ENCODE results near the gene MTUS2.

The MTUS2 gene

DNA sequence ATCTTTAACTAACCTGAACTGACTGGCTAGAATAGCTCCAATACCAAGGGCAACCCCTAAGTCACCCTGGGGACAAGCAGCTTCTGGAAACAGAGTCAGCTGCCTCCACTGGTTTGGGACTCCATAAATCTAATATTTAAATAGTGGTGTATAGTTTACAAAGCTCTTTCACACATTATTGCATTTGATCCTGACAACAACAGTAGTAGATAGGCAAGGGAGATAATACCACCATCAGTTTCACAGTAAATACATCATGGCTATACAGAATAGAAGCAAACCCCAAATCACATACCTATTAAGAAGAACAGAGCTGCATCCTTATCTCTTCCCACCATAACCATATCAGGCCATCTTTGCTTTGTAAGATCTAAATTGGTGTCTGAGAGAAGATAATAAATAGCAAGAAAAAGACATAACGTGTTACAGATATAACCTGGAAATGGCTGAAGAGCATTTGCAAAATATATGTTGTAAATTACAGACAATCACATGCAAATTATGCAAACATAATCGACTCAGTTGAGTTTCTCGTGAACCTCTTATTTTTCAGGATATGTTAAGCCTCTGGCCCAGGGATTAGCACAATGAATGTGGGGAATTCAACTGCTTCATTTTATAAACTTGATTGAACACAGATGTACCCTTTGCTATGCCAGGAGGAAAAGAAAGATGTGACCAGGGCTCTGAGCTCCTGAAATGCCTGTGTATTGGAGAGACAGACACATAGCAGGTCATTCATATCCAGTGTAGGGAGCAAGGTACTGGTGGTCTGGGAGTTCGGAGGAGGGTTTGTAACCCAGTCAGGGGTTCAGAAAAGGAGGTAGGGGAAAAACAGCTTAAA is 632.9 kb downstream of the MTUS2 start:
- DNase-seq (ENCODE audit: low read depth) = peak; percentile 44

DNA sequence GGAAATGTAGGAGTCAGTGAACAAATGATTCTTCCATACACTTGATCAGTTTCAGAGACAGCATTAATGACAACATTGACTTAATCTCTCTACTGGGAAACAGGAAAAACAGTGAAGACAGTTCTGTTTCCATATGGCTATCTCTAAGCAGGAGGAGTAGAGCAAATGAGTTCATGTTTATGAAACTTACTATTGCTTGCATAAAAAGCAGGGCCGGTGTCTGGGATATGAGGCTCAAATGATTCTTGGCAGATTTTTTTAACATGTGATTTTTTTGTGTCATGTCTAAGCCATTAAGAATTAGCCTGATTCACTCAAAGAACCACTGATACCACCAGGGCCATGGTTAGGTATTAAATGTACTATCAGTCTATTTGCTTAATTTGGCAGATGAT is 633.5 kb downstream of the MTUS2 start:
- peak; percentile 71 for DNase-seq (ENCODE audit: low read depth)

DNA sequence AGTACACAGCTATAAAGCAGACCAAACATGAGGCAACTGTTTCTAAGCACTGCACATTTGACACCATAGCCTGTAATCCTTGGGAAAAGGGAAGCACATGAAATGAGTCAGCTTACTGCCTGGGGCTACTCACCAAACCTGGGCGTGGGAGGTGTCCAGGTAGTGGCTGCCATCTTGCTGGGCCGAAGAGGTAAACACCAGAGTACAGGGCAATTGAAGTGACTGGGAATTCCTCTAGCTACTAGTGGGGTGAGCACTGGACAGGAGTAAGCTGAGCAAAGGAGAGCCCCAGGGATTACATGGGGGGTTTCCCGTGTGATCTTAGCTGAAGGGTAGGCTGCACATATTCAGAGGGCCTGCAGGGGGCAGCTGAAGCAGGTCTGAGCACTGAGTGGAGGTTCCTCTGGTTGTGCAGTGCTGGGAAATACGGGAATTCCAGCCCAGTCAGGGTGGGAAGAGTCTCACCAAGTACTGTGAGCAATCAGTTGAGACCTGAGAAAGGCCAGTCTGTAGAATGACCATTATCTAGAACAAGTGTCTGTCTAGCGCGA is 634.9 kb downstream of the MTUS2 start:
- peak; percentile 78 for DNase-seq (ENCODE audit: low read depth)

DNA sequence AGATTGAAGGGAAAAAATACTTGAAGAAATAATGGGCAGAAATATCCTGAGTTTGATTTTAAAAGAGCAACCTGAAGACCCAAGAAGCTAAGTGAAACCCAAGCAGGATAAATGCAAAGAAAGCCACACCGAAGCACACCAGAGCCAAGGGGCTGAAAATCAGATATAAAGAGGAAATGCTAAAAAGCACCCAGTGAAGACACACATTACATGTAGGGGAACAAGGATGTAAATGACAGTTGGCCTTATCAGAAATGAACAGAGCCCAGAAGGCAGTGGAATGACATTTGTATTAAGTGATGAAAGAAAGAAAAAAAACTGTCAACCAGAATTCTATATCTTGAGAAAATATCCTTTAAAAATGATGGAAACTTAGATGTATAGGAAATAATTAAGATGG is 636.3 kb downstream of the MTUS2 start:
- no peak for DNase-seq (ENCODE audit: low read depth)

DNA sequence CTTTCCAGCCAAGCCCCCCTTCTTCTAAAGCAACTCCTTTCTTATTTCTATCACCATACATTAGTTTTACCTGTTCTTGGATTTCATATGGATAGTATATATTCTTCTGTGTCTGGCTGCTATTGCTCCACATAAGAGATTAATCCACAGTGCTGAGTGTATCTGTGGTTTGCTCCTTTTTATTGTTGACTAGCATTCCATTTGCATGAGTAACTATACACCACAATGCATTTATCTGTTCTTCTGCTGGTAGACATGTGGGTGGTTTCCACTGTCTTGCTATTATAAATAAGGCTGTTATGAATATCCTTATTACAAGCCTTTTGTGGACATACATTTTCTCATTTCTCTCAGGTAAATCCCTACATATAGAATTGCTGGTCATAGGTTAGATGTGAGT is 637.2 kb downstream of the MTUS2 start:
- peak; percentile 98 for DNase-seq (ENCODE audit: low read depth)

DNA sequence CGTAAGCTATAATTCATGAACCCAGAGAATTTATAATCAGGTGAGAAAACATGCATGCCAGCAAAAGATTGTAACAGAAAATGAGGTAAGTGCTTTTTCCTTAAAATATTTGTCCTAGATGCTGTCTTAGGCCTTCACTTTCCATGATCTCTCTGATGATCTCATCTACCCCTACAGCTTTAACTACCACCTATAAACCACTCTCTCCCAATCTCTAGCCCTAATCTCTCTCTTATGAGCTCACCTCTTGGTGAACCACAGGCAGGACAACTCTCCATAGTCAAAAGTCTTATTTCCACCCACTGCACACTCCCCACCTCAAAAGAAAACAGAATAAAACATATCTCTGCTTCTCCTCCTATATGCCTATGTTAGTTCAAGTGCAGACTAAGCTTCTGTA is 638.3 kb downstream of the MTUS2 start:
- DNase-seq (ENCODE audit: low read depth) = peak; percentile 52

DNA sequence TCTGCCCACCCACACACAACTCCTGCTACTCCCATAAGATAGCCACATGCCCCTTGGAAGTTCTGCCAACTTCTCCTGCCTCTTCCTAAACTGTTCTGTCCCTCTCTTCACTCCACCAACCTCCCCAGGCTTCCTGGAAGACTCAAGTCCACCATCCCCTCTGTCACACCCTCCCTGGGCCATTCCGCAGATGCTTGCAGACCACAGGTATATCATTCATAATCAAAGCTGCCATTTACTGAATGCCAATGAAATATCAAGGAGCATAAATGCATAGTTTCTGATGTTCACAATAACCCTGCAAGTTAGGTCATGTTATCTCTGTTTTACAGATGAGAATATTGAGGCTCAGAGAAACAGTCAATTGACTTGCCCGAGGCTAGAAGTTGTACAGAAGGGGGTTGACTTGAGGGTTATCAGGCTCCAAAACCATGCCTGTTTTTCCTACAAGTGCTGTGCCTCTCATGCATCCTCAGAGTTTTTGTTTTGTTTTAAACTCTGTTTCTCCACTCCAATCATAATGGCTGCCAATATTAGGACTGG is 639.7 kb downstream of the MTUS2 start:
- no peak for DNase-seq (ENCODE audit: low read depth)

DNA sequence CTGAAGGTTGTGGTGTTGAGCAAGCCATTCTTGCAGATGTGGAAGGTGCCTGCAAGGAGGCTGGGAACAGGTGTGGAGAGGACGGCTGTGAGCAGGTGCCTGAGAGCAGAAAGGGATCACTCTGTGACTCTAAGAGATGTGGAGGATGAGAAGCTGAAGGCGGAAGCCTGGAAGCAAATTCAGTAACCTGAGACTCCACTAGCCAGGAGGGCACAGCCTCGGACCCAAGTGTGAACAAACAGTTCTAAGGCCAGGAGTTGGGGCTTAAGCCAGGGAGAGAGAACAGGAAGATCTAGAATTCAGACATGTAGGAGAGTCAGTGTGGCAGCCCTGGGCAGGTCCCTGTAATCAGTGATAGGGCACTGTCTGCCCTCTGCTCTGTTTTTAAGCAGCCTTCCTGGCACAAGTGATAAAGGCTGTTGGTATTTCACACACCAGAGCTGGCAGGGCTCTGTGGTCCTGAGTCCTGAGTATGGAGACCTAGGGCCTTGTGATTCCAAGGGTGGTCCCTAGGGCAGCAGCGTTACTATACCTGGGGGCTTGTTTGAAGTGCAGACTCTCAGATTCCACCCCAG is 644.1 kb downstream of the MTUS2 start:
- DNase-seq (ENCODE audit: low read depth) = no peak

DNA sequence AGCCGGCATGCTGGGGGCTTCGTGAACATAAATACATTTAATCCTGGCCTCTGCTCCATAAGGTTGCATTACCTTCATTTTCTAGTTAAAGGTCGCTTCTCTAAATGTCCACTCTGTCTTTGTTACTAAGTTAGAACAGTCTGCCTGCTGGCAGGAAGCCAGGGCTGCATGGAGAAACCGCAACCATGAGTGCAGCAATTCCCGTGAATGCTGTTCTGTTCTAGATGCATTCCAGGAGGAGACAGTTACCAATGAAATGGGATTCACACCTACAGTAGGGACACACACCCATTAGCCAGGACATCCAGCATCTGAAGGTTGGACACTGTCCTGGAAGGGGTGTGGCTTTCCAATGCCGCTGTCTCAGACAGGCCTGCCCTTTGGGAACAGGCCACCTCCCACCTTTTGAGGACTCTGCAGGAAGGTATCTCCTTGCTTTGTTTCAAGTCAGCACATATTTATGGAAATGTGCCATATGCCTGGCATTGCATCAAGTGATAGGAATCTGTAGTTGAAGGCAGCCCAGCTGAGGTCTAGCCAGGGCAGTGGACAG is 645.7 kb downstream of the MTUS2 start:
- peak; percentile 54 for DNase-seq (ENCODE audit: low read depth)

DNA sequence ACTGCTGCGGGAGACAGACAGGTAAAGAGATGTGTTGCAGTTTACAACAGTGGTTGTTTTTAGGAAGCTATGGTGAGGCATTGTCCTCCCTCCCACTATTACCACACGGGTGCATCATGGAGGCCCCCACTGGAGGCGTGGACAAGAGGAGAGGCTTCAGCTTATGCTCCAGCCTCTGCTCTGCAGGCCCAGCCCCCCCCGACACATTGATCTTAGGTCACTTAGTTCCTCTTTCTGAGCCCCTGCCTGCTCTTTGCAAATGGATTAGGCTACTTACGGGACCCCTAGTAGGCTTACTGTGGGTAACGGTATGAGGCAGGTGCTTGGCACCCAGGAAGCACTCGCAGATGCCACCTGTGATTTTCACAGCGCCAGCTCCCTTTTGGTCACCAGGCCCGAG is 651.4 kb downstream of the MTUS2 start:
- DNase-seq (ENCODE audit: low read depth) = no peak

DNA sequence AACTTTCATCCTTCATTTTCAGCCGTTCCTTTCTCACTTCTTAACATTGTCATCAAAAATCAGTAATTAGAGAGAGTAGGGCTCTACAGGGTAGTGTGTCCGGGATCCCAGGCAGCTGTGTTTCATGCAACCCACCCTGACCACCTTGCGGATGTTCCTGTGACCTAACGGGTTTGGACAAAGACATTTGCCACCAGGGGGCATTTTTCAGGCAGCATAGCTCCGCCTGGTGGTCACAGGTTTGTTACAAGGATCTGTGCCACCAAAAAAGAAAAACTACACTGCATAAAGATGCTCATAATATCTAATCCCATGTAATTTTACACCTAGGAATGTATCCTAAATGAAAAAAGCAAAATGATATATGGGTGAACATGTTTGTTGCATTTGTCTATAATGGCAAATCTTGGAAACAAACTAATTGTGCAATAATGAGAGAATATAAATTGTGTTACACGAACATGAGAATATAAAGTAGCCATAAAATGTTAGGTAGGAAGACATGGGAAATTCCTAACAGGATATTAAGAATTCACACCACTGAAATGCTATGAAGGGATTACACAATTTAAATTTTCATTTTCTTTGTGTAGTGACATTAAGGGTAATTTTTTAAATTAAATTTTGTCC is 652.3 kb downstream of the MTUS2 start:
- peak; percentile 61 for DNase-seq (ENCODE audit: low read depth)

DNA sequence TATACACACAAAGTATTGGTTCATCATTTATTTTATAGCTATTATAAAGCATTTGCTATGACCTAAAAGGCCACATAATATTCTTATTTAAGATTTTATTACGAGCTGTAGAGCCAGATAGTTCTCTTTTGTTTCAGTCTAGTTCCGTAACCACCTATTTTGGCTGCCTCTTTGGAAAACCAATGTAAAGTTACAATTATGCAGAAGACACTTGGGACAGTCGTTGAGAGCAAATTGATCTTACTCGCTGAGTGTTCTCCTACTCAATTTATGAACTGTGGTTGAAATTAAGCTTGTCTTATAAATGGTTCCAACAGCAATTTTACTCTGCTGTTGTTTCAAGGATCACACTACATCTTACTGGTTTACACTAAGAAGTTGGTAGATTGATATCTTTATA is 653.0 kb downstream of the MTUS2 start:
- no peak for DNase-seq (ENCODE audit: low read depth)

DNA sequence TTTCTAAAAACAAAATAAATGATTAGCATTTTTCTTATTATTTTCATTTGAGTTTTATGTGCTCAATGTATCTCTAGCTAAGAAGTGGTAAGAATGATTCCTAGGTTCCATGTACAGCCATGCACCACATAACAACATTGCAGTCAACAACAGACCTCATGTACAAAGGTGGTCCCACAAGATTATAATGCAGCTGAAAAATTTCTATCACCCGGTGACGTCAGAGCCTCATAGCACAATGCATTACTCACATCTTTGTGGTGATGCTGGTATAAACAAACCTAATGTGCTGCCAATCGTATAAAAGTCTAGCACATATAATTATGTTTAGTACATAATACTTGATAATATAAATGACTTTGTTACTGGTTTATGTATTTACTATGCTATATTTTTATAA is 654.9 kb downstream of the MTUS2 start:
- peak; percentile 97 for DNase-seq (ENCODE audit: low read depth)

DNA sequence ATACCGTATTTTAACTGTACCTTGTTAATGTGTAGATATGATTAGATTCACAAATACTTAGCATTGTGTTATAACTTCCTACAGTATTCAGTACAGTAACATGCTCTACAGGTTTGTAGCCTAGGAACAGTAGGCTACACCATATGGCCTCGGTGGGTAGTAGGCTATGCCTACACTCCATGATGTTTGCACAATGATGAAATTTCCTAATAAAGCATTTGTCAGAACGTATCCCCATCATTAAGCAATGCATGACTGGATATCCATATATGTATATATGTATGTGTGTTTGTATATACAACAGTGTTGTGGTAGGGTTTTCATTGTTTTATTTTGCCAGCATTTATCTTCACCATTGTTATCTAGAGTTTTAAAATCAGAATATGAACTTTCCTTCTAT is 655.9 kb downstream of the MTUS2 start:
- DNase-seq (ENCODE audit: low read depth) = peak; percentile 27

DNA sequence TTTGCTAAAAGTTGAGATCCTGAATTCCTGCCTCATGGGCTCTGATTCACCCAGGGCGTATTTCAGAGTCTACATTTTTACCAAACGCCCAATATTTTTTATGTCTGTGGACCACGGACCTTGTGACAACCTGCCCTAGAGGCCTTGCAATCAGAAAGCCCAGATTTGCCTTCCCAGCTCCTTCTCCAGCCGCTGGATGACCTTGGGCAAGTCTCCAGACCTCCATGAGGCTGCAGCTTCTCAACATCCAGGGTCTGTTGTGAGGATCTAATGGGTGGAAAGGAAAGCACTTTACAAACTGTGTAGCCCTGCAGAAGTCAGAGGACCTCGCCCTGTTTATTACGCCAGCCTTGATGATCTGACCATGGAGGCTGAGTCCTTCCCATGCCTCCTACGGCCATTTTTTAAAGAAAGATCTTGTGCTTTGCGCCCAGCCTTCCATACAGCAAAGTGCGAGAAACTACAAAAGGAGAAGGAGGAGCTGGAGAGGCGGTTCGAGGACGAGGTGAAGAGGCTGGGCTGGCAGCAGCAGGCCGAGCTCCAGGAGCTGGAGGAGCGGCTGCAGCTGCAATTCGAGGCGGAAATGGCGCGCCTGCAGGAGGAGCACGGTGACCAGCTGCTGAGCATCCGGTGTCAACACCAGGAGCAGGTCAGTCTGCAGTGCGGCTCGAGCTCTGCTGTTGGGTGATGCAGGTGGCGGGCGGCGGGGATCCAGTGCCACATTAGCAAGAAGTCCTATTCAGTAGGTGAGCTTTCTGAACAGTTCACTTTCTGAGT is 659.8 kb downstream of the MTUS2 start:
- no peak for DNase-seq (ENCODE audit: low read depth)

DNA sequence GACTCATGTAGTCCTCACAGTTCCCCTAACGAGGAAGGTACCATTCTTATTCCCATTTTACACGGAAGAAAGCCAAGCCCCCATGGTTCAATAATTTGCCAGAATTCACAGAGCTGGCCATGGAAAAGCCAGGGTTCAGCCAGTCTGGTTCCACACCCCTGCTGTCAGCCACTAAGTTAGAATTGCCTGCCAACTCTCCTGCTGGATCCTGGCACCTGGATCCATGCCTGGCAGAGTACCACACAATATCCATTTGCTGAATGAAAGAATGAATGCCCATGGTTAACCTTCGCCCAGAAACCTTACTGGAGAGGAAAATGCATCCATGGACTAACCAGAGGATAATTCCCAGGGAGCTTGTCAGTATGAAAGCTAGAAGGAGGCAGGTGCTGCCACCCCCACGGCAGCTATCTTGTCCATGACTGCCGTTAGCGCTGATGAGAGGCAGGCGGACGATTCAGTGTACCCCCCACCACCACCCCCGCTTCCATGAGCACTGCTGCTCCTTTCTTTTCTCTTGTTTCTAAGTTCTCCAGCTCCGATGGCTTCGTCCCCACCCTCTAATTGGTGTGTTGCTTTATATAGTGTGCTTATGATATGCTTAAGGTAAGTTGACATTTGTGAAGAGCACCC is 660.9 kb downstream of the MTUS2 start:
- no peak for DNase-seq (ENCODE audit: low read depth)

DNA sequence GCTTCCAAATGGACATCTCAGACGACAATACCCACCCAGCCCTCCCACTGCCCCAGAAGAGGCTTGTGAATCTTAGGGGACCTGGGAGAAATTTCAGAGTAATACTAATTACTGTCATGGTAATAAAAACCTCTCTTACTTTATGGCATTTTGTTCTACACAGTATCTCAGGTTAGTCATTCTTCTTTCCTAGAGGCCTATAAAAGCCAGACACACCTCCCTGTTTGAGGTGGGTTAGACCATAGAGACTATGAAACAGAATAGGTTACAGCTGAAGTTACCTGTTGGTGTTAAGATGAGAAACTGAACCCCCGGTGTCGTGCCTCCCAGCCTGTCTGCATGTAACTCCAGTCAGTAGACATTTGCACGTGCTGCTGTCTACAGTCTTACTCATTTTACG is 661.5 kb downstream of the MTUS2 start:
- DNase-seq (ENCODE audit: low read depth) = no peak

DNA sequence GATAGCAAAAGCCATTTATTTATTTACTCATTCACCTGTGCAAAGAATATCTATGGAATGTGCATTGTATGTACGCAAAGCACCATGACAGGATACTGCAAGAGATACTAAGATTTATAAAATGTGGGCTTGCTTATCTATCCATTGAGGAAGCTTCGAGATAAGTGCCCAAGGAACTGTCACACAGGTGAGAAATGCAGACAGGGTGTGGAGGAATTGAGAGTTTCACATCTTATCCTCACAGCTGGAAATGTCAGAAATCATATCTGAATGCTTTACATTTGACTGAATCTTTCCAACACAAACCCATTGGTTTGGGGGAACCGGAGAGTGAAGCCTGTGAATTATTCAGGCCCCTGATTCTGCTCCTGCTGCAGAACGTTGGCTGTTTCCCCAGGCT is 662.4 kb downstream of the MTUS2 start:
- no peak for DNase-seq (ENCODE audit: low read depth)

DNA sequence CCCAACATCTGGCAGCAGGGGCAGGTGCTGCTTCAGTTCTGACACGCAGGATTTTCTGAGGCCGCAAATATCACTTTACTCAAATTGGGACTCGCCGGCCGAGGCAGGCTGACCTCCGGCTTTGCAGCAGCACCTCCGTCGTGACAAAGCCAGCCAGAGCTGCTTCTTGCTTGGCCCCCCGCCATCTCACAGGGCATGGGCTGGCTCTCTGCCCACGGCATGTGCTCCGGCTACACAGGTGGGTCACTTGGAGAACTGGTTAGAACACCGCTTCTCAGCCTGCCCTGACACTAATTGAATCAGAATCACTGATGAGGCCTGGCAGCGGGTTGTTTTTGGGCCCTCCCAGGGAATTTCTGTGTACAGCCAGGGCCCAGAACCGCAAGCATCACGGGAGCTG is 663.1 kb downstream of the MTUS2 start:
- DNase-seq (ENCODE audit: low read depth) = no peak

DNA sequence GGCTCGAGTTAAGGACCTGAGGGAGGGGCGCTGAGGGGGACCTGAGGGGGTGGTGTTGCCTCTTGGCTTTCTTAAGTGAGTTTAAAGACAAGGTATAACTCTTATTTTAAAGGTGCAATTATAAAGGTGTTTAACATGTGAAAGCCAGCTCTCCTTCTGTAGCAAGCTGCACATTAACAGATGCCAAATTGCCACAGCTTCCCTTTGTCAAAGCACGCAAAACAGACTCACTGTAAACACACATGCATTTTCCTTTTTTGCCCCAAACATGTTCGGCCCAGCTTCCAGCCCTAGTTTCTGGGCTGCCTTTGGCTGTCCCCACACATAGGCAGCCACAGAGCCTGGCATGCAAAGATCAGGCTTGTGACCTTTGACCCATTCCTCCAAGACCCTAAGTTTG is 663.5 kb downstream of the MTUS2 start:
- no peak for DNase-seq (ENCODE audit: low read depth)

DNA sequence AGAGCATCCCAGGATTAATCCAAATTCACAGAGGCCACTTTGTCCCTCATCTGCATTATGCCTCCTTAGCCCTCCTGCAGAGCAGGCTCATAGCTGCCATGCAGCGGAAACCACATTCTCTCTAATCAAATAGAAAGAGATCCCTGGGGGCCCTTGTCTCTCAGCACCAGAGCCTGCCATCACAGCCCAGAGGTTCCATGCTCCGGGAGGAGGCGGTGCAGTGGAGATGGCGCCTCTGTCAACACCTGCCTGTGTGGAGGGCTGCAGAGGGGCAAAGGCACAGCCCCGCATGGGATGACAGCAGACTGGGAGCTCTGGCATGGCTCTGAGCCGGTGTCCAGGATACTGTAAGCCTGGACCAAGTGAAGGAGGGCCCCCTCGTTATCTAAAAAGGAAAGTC is 664.1 kb downstream of the MTUS2 start:
- DNase-seq (ENCODE audit: low read depth) = no peak
